ACC112 (cell line): ENCODE measurements around the gene CHRNB4.

Experiments
- H2AFZ ChIP-seq: fragments of 200-600 bp; sonication (generic); one replicate; pipeline ENCODE4 v1.6.0; 2017; ENCODE audit warnings: antibody characterized with exemption, low read length; ENCODE audit not compliant: unreplicated experiment
- H3K27ac ChIP-seq: fragments of 200-600 bp; sonication (generic); 2 replicates; pipeline ENCODE4 v1.5.1; 2014; ENCODE audit warnings: low read depth, mild to moderate bottlenecking, antibody characterized with exemption, low read length, moderate library complexity
- H3K27me3 ChIP-seq: fragments of 200-600 bp; sonication (generic); 2 replicates; pipeline ENCODE4 v1.6.1; 2014; ENCODE audit warnings: mild to moderate bottlenecking, antibody characterized with exemption, low read length, moderate library complexity, mixed read lengths; ENCODE audit not compliant: insufficient read depth
- H3K36me3 ChIP-seq: fragments of 200-600 bp; sonication (generic); 2 replicates; pipeline ENCODE4 v1.6.1; 2016; ENCODE audit warnings: mild to moderate bottlenecking, antibody characterized with exemption, low read length, moderate library complexity, mixed read lengths; ENCODE audit not compliant: insufficient read depth
- H3K4me1 ChIP-seq: fragments of 200-600 bp; sonication (generic); one replicate; pipeline ENCODE4 v1.6.1; 2016; ENCODE audit warnings: low read length, mixed read lengths; ENCODE audit not compliant: insufficient read depth, unreplicated experiment, control insufficient read depth
- H3K4me3 ChIP-seq: fragments of 200-600 bp; sonication (generic); 2 replicates; pipeline ENCODE4 v1.5.1; 2014; ENCODE audit warnings: mild to moderate bottlenecking, low read depth, low read length
- H3K79me2 ChIP-seq: fragments of 200-600 bp; sonication (generic); one replicate; pipeline ENCODE4 v1.6.0; 2016; ENCODE audit warnings: low read length; ENCODE audit not compliant: control insufficient read depth, unreplicated experiment, insufficient read depth

Gene CHRNB4

GRCh38 chr15:78630886-78631633, 9.9 kb downstream of the CHRNB4 start:
- Histone ChIP-seq H3K27me3 (peaks cover 41% of the 10 kb centered on the region), H2AFZ (no peak overlapping the region), H3K36me3 (no peaks in the 10 kb centered on the region), H3K27ac (no peak overlapping the region), H3K4me3 (no peak overlapping the region), H3K79me2 (no peaks in the 10 kb centered on the region), H3K4me1 (no peaks in the 10 kb centered on the region)

- H2AFZ ChIP-seq, result no peak overlapping the region
- H3K27ac ChIP-seq, result no peak overlapping the region
- H3K27me3 ChIP-seq, result peaks cover 45% of the 10 kb centered on the region
- no peaks in the 10 kb centered on the region for H3K79me2 ChIP-seq
- H3K4me1 ChIP-seq, result no peaks in the 10 kb centered on the region
- H3K36me3 ChIP-seq, result no peaks in the 10 kb centered on the region
- H3K4me3 ChIP-seq, result no peak overlapping the region
These were observed 11.3 kb downstream of the CHRNB4 start for GRCh38 chr15:78629716-78630065.

DNA sequence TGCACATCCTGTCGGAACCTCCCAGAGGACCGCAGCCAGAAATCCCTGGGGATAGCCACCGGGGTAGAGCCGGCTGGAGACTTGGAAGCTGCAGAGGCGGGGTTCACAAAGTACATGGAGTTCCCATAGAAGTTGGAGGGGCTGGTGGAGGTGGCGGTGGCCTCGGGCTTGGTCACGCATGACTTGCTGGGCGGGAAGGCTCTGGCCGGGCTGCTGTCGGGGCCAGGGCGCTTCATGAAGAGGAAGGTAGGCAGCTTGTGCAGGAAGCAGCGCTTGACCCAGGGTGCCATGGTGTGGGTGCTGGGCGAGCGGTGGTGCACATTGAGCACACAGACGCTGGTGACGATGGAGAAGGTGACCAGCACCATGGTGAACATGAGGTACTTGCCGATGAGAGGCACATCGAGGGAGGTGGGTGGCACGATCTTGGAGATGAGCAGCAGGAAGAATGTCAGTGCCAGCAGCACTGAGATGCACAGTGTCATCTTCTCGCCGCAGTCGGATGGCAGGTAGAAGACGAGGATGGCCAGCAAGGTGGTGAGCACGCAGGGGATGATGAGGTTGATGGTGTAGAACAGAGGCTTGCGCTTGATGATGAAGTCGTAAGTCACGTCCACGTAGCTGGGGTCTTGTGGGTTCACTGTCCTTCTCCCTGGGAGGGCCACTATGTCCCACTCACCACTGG, 11.8 kb downstream of the CHRNB4 start:
- Histone ChIP-seq H3K4me1 (no peaks in the 10 kb centered on the region), H3K27me3 (peaks cover 46% of the 10 kb centered on the region), H3K36me3 (no peaks in the 10 kb centered on the region), H2AFZ (no peak overlapping the region), H3K79me2 (no peaks in the 10 kb centered on the region), H3K27ac (no peak overlapping the region), H3K4me3 (no peak overlapping the region)

- Histone ChIP-seq H2AFZ (no peak overlapping the region), H3K27ac (no peak overlapping the region), H3K36me3 (no peaks in the 10 kb centered on the region), H3K27me3 (peaks cover 50% of the 10 kb centered on the region), H3K4me1 (no peaks in the 10 kb centered on the region), H3K79me2 (no peaks in the 10 kb centered on the region), H3K4me3 (no peak overlapping the region)
These were observed 12.8 kb downstream of the CHRNB4 start for GRCh38 chr15:78628227-78628626.

DNA sequence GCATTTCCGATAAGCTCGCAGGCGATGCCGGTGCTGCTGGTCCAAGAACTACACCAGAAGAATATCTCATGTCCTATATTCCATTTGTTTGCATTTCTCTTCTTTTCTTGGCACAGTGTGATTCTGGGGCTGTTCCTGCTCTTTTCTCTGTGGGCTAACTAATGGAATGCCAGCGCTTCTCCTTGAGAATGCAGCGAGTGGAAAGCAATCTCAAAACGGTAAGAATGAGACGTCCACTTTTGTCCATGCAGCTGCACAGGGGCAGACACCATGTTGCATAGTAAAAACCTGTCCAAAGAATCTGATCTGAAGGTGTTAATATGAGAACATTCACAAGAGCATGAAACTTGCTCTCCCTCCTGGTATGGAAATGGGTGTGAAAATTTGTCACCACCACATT, 13.7 kb downstream of the CHRNB4 start:
- Histone ChIP-seq H3K4me3 (no peak overlapping the region), H3K4me1 (no peaks in the 10 kb centered on the region), H3K27ac (no peak overlapping the region), H3K79me2 (no peaks in the 10 kb centered on the region), H2AFZ (no peak overlapping the region), H3K27me3 (peaks cover 53% of the 10 kb centered on the region), H3K36me3 (no peaks in the 10 kb centered on the region)

DNA sequence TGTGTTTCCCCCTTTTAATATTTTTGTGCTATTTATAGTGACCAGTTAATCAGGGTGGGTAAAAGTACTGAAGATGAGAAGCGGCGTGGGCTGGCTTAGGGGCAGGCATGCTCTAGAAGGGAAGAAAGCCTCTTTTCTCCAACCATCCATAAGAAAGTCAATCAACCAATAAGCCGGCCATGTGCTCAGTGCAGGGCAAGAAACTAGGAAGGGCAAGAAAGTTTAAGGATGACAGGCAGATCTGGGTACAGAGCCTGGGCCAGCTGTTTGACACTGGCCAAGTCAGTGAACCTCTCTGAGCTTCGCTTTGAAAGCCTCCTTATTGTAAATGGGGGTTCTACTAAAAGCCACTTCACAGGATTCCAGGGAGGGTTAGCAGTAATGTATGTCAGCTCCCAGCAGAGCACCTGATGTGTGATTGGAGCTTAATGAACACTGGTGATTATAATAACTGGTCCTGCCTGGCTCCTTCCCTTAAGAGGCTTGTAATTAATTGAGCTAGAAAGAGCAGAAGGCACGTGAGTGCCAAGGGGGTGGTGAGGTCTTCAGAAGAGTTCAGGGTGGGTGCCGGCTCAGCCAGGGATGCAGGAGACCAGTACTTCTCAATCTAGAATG, 14.5 kb downstream of the CHRNB4 start:
- Histone ChIP-seq H3K4me1 (no peaks in the 10 kb centered on the region), H3K36me3 (no peaks in the 10 kb centered on the region), H3K27me3 (peaks cover 61% of the 10 kb centered on the region), H3K79me2 (no peaks in the 10 kb centered on the region), H3K27ac (no peak overlapping the region), H3K4me3 (no peak overlapping the region), H2AFZ (no peak overlapping the region)

- H3K4me1 ChIP-seq, result no peaks in the 10 kb centered on the region
- no peak overlapping the region for H3K27ac ChIP-seq
- H3K79me2 ChIP-seq, result no peaks in the 10 kb centered on the region
- no peaks in the 10 kb centered on the region for H3K36me3 ChIP-seq
- no peak overlapping the region for H2AFZ ChIP-seq
- H3K4me3 ChIP-seq, result no peak overlapping the region
- H3K27me3 ChIP-seq, result peaks cover 69% of the 10 kb centered on the region
These were observed 15.3 kb downstream of the CHRNB4 start for GRCh38 chr15:78625606-78626280.

DNA sequence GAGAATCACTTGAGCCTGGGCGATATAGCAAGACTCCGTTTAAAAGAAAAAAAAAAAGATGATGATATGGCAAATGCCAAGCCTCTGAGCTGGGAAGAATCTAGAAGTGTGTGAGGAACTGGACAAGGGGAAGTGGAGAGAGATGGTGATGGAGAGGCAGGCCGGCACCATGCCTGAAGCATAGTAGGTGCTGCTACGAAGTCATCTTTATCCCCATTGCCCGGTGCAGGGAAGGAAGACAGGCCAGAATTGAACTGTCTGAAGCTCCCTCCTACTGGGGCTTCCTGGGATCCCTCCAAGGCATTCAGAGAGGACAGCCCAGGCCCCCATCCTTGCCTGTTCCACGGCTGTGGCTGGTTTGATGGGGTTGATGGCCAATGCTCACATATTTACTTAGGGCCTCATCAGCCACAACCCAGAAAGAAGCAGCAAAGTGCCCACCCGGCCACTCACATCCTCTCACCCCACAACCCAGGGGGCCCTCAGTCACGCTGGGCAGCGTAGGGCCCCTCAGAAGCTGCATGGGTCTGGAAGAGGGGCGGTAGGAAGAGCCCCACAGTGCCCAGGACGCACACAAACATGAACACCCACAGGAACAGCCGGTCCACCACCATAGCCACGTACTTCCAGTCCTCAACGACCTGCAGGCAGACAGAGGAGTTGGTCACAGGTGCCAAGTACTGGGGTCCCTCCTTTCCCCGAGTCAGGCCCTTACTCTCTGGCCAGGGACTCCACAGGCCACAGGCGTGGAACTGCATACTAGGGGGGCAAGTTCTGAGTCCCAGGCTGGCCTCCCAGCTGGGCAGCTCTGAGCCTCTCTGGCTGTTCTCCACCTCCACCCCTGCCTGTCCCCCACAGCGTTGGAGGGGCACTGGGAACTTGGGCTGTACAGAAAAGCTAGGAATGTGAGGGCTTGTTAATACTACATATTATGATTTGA, 16.1 kb downstream of the CHRNB4 start:
- H3K27ac ChIP-seq, result no peak overlapping the region
- H3K27me3 ChIP-seq, result peaks cover 77% of the 10 kb centered on the region
- H3K4me3 ChIP-seq, result no peak overlapping the region

GRCh38 chr15:78623786-78624497, 17.1 kb downstream of the CHRNB4 start:
- H2AFZ ChIP-seq, result no peak overlapping the region
- H3K27ac ChIP-seq, result no peak overlapping the region
- H3K4me1 ChIP-seq, result peaks cover under 1% of the 10 kb centered on the region
- no peaks in the 10 kb centered on the region for H3K79me2 ChIP-seq
- no peaks in the 10 kb centered on the region for H3K36me3 ChIP-seq
- H3K27me3 ChIP-seq, result peaks cover 80% of the 10 kb centered on the region
- no peak overlapping the region for H3K4me3 ChIP-seq

More for the DNA sequence above, 16.1 kb downstream of the CHRNB4 start:
- Histone ChIP-seq H3K36me3 (no peaks in the 10 kb centered on the region), H3K79me2 (no peaks in the 10 kb centered on the region), H3K4me1 (no peaks in the 10 kb centered on the region), H2AFZ (no peak overlapping the region)
